ENCODE data around the gene RNU6-1. TPM values are rescaled to one million over a fixed set of nuclear protein-coding genes. Genes with fewer than 3 reads are reported as not detected.

RNU6-1 gene
- polyA plus RNA-seq, 1 experiment, result not detected

- Histone ChIP-seq H3K4me3 (ENCODE audit: low read depth, low read length) (no peak overlapping the region), H3K27ac (ENCODE audit: low read depth, low read length) (no peak overlapping the region), H3K27me3 (ENCODE audit: control insufficient read depth, insufficient read depth, low read length) (peaks cover 4% of the 10 kb centered on the region), H3K9me3 (ENCODE audit: control insufficient read depth, insufficient read depth, low read length) (peaks cover 3% of the 10 kb centered on the region; the same call in 1 of the 2 replicates)
- CTCF ChIA-PET, result no interaction called here
- TF ChIP-seq, protein P1, sequence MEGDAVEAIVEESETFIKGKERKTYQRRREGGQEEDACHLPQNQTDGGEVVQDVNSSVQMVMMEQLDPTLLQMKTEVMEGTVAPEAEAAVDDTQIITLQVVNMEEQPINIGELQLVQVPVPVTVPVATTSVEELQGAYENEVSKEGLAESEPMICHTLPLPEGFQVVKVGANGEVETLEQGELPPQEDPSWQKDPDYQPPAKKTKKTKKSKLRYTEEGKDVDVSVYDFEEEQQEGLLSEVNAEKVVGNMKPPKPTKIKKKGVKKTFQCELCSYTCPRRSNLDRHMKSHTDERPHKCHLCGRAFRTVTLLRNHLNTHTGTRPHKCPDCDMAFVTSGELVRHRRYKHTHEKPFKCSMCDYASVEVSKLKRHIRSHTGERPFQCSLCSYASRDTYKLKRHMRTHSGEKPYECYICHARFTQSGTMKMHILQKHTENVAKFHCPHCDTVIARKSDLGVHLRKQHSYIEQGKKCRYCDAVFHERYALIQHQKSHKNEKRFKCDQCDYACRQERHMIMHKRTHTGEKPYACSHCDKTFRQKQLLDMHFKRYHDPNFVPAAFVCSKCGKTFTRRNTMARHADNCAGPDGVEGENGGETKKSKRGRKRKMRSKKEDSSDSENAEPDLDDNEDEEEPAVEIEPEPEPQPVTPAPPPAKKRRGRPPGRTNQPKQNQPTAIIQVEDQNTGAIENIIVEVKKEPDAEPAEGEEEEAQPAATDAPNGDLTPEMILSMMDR (IDR thresholded peaks at IDR 0.05; ENCODE audit: low read depth, low read length), result no peak
- DNase-seq (ENCODE audit: low read depth, low spot score), result no peak
- POLR2A ChIA-PET, result no interaction called here
These were observed 29.9 kb upstream of the RNU6-1 start for GRCh38 chr15:67869701-67870100.

- CTCF ChIA-PET, result interaction anchor here (3.7 kb wide), 1 partner anchor 288 kb away, joined by 105 read pairs; no protein-coding TSS in a partner anchor
- POLR2A ChIA-PET, result no interaction called here
- no peak overlapping the region for H3K27ac ChIP-seq (ENCODE audit: low read depth, low read length)
These were observed 25.9 kb upstream of the RNU6-1 start for GRCh38 chr15:67865766-67866165.

DNA sequence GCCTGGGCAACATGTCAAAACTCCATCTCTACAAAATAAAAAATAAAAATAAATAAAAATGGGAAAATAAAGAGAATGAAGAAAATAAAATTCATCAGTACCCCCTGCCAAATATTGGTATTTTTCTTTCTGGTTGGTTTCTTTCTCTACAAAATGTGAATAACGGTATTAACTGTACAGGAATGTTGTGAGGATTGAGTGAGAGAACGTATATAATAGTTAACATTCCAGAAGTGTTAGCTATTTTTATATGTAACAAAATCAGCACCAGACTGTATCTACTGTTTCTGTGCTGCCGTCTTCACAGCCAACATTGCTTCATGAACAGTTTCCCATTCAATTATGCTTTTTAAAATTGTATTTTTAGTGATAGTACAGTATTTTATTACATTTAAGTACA, 25.5 kb upstream of the RNU6-1 start:
- POLR2A ChIA-PET, result no interaction called here
- CTCF ChIA-PET, result interaction anchor here (3.7 kb wide), 1 partner anchor 288 kb away, joined by 105 read pairs; no protein-coding TSS in a partner anchor
- Histone ChIP-seq H3K27me3 (ENCODE audit: control insufficient read depth, insufficient read depth, low read length) (peaks cover 2% of the 10 kb centered on the region), H3K4me3 (ENCODE audit: low read depth, low read length) (no peak overlapping the region), H3K27ac (ENCODE audit: low read depth, low read length) (no peak overlapping the region), H3K9me3 (ENCODE audit: control insufficient read depth, insufficient read depth, low read length) (0 out of 2 replicates have a peak, but pooled peaks cover 3% of the 10 kb centered on the region)
- no peak for DNase-seq (ENCODE audit: low read depth, low spot score)
- TF ChIP-seq, protein P1 (IDR thresholded peaks at IDR 0.05; ENCODE audit: low read depth, low read length), result no peak

More at GRCh38 chr15:67865766-67866165, 25.9 kb upstream of the RNU6-1 start:
- TF ChIP-seq, protein P1 (IDR thresholded peaks at IDR 0.05; ENCODE audit: low read depth, low read length), result no peak
- DNase-seq (ENCODE audit: low read depth, low spot score), result no peak
- H3K4me3 ChIP-seq (ENCODE audit: low read depth, low read length), result no peak overlapping the region
- 0 out of 2 replicates have a peak, but pooled peaks cover 3% of the 10 kb centered on the region for H3K9me3 ChIP-seq (ENCODE audit: control insufficient read depth, insufficient read depth, low read length)
- H3K27me3 ChIP-seq (ENCODE audit: control insufficient read depth, insufficient read depth, low read length), result peaks cover 4% of the 10 kb centered on the region

- POLR2A ChIA-PET, result no interaction called here
These were observed 23.7 kb upstream of the RNU6-1 start for GRCh38 chr15:67863442-67863987.

More at GRCh38 chr15:67863442-67863987, 23.7 kb upstream of the RNU6-1 start:
- Histone ChIP-seq H3K9me3 (ENCODE audit: control insufficient read depth, insufficient read depth, low read length) (no peaks in the 10 kb centered on the region), H3K27ac (ENCODE audit: low read depth, low read length) (no peak overlapping the region), H3K27me3 (ENCODE audit: control insufficient read depth, insufficient read depth, low read length) (no peaks in the 10 kb centered on the region), H3K4me3 (ENCODE audit: low read depth, low read length) (peak overlapping the region; percentile 51)
- TF ChIP-seq, protein P1 (IDR thresholded peaks at IDR 0.05; ENCODE audit: low read depth, low read length), result peak; percentile 89
- peak; percentile 42 for DNase-seq (ENCODE audit: low read depth, low spot score)
- CTCF ChIA-PET, result interaction anchor here (0.5 to 3.7 kb wide), 26 partner anchors 10 to 1061 kb away, joined by 3 to 105 read pairs (median 4); partner anchors contain the start of gene PIAS1

All from AG04450 (cell line).